GM18526 (cell line): ENCODE measurements around the gene THRA.

Experiments
- POLR2A ChIP-seq: IDR thresholded peaks from 3 replicates; pipeline ENCODE4 v1.6.1; 2011; ENCODE audit not compliant: insufficient read length; ENCODE audit errors: extremely low read depth

Gene THRA

DNA sequence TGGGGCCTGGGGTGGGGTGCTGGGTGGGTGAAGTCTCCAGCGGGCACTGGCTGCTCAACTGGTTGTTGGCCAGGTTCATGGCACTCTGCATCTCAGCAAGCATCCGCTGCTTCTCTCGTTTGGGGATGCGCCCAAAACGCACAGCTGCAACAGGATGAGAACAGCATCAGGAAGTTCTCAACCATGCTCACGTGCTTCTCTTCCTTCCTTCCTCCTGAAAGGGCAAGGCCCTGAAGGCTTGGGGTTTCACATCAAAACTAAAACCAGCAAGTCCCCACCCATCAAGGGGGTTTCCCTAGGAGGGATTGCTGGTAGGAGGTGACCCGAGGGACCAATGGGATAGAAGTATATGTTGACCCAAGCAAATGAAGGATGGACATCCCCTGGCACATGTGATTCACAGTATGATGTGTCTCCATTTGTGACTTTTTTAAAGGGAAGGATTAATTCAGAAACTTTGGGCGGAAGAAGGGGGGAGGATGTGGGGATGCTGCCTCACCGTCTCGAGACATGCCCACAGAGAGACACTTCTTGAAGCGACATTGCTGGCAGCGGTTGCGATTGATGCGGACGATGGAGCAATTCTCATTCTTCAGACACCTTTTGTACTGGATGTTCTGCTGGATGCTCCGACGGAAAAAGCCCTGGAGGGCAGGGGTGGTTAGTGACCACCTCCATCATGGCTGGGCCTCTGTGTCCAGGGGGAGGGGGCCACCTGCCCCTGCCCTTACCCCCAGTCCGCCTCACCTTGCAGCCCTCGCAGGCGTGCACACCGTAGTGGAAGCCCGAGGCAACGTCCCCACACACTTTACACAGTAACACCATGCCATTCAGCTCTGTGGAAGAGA is 33.4 kb downstream of the THRA start:
- TF ChIP-seq POLR2A: peak; percentile 30

DNA sequence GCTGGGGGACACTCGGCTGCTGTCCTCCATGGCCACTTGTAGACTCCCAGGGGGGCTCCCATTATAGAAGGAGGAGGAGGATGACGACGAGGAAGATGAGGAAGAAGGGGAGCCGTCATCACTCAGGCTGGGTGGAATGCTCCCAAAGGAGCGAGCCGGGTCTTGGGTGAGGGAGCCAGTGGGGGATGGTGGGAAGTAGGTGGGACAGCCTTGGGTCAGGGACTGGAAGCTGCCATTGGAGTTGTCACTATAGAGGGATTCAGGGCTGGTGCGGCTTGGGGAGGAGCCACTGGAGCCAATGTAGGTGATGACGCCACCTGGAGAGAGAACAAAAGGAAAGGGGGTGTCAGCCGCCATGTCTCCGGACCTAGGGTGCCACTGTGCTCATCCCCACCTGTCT is 34.3 kb downstream of the THRA start:
- TF ChIP-seq POLR2A: peak; percentile 12

DNA sequence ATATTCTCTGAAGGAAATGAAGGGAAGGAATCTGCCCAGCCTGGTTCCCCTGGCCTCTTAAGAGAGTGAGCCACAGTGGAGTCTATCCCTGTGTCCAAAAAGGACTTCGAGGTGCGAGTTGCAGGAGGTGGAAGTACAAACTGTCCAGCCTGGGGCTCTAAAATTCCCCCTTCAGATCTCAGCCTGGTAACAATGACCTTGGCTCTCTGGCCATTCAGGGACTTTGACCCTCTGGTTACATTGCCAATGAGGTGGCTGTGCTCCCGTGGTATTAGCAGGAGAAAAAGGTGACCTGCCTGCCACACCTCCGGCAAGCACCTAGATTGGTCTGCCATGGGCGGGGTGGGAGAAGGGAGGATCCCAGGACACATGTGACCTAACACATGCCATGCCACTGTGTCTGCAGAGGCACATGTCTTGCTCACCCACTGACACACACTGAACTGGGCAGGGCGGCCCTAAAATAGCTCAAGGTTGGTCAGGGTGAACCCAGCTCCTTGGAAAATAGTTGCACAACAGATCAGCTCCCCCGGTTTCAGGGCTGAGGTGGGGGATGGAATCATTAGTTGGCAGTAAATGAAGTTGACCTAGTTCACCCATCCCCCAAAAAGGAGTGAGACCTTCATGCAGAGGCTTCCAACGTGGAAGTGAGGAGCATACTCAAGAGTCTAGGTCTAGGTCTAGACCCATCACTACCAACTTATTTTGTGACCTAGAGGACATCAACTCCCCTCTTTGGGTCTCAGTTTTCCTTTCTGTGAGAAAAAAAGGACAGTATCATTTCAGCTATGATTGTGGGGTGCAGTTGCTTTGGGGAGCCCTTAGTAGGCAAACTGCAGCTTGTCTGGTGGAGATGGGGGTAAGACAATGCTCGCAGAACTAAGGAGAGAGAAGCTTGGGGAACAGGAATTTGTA is 35.4 kb downstream of the THRA start:
- no peak for TF ChIP-seq POLR2A

DNA sequence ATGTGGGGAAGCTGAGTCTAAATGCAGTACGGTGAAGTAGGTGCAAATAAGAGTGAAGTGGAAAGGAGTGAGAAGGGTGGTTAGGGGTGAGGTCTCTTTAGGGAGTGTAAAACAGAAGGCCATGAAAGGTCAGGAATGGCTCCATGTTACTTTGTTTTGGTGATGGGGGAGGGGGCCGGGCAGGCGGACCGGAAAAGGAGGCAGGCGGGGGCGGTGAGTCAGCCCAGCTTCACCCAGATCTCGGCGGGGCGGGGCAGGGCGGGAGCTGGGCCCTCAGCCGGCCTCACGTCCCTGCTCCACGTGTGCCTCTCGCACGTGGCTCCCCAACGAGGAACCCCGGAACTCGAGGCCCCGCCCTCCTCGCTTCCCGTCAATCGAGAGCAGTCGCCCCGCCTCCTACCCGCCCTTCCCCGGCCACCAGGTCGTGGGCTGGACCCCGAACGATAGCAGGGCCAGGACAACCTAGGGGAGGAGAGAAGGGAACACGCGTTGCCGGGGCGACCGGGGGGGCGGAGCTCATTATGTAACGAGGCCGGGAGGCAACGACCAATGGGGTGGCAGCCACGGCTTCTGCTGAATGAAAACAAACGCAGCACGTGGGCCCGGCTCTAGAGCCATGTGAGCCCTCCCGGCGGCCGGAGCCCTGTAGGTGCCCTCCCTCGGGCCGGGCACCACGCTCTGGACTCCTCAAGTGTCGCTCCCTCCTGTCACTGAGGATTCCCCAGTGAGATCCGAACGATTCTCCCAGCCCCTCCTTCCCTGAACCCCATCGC is 36.3 kb downstream of the THRA start:
- peak; percentile 16 for TF ChIP-seq POLR2A

DNA sequence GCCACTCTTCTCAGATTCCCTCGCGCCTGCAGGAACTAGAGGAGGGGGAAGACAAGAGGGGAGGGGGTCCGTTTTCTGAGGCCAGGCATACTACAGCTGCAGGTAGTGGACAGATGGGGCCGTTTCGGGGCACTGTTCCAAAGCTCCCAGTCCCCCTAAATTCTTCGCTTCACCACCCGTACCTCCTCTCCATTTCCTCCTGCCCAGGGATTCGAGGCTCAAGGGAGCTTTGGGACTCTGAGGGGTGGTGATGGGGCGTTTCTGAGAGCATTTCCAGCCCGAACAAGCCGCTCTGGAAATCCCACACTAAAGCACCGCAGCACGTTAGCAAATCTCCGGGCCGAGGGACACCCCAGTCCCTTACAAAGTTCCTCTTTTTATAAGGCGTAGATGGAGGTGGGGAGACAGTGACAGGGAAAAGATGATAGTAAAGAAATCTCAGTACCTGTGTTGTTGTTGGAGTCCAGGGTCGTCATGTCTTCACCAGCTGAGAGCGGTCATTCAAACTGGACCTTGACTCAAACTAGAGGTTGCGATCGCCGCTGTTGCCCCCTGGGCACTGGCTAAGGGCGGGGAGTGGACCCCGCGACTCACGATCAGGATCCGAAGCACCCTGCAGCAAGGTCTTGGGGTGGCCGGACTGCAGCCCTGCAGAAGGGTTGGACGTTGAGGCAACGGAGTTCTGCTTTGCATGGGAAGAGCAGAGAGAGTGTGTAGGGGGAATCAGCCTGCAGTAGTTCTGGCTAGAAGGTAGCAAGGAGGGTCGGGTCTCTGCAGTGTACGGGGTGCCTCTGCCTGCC is 37.1 kb downstream of the THRA start:
- TF ChIP-seq POLR2A: no peak

DNA sequence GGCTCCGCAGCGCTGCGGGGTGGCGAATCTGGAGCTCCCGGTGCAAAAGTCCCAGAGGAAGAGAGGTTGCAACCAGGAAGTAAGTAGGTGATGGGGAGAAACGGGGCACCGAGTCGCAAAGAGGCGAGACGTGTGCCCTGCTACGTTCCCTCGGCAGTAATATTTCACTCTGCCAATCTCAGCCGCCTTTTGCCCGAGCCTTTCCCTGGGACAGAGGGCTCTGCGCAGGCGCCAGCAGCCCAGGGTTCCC is 37.6 kb downstream of the THRA start, which contains the start of gene NR1D1:
Gene NR1D1 (minus strand): TSS at position 171 of the 250 bp plus-strand sequence. CDS start 495 bp downstream, outside the sequence.
- peak; percentile 61 for TF ChIP-seq POLR2A

DNA sequence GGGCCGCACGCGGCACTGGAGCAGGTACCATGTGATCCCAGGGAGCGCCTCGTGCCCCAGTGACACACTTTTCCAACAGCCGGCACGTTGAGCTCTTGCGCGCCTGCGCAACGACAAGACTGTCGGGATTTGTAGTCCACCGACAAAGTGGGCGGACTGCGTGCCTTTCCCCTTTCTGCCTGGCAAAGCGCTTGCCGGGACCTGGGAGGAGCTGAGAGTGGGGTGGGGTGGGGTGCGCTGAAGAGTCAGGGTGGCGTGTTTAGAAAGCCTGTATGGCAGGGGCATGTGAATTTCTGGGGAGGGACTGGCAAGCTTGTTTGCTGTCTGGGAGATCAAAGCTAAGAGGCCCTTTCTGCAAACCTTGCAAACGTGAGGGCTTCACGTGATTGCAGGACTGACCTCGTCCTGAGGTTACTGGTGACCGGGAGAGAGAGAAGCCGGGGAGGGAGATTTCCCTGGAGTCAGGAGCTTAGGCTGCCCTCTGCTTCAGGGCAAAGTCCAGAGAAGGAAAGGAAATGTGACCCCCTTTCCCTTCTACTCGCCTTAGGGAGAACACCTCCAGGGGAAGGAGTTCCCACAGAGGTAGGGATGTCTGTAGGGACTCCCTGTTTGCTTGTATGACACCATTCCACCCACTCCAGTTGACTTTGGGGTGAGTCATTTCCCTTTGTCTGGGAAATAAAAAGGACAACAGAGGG is 38.1 kb downstream of the THRA start:
- TF ChIP-seq POLR2A: no peak

DNA sequence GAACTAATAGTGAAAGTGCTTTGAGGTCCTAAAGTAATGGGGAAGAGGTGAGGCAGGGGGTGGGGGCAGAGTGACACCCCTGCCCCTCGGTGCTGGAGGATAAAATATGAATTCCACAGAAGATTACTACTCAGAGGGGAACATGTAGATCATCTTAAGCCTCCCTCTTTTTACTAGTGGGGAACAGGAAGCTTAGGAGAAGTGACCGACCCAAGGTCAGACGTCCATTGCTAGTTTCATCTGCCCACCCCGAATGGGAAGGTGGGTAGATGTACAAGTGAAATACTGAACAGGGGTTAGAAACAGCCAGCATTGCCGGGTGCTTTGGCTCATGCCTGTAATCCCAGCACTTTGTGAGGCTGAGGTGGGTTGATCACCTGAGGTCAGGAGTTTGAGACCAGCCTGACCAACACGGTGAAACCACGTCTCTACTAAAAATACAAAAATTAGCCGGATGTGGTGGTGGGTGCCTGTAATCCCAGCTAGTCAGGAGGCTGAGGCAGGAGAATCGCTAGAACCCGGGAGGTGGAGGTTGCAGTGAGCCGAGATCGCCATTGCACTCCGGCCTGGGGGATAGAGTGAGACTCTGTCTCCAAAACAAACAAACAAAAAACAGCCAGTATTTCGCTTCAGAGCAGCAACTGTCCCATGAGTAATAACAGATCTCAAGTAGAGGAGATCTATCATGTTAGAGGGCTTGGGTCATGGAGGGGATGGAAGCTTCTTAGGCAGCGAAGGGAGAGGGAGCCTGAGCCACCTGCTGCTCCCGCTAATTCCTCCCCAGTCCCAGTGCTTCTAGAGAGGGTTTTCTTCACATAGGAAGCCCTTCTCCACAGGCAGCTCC is 38.8 kb downstream of the THRA start:
- TF ChIP-seq POLR2A: no peak

DNA sequence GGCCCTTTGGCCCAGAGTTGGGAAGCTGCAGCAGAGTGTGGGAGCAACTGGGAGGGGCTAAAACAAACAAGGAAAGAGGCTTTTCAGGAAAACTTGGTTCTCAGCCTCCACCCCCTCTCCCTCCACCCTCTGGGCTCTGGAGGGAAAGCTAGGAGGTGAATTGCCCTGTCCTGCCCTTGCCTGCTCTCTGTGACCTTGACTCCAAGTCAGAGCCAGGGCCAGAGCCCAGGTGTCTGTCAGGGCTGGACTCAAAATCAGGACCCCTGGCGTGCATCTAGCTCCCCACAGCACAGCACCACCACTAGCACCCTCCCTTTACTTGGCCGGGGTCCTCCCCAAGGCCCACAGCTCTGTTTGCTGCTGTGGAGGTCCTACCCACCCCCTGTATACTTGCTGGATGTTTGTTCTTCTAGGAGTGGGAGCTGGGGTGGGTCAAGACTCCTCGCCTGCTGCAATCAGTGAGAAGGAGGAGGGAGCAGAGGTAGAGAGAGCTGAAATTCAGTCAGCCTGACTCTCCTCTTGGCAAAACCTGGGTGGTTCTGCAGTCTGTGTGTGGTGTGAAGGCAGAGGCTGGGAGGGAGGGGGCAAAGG is 40.4 kb downstream of the THRA start:
- no peak for TF ChIP-seq POLR2A

DNA sequence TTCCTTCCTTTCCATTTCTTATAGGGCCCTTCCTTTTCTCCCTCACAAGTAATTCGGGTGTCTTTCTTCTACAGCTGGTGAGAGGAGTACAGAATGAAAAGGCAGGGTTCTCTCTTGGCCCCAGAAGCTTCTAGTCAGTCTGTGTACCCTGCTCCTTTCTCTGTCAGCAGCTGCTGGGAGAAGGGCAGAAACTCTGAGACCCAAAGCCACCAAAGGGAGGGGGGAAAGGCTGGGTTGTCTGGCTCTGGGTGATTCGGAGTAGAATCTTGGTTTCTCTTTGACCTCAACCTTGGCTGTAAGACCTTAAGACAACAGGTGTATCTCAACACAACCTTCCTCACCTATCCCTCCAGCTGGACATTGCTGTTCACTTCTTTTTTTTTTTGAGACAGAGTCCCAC is 40.9 kb downstream of the THRA start:
- no peak for TF ChIP-seq POLR2A

DNA sequence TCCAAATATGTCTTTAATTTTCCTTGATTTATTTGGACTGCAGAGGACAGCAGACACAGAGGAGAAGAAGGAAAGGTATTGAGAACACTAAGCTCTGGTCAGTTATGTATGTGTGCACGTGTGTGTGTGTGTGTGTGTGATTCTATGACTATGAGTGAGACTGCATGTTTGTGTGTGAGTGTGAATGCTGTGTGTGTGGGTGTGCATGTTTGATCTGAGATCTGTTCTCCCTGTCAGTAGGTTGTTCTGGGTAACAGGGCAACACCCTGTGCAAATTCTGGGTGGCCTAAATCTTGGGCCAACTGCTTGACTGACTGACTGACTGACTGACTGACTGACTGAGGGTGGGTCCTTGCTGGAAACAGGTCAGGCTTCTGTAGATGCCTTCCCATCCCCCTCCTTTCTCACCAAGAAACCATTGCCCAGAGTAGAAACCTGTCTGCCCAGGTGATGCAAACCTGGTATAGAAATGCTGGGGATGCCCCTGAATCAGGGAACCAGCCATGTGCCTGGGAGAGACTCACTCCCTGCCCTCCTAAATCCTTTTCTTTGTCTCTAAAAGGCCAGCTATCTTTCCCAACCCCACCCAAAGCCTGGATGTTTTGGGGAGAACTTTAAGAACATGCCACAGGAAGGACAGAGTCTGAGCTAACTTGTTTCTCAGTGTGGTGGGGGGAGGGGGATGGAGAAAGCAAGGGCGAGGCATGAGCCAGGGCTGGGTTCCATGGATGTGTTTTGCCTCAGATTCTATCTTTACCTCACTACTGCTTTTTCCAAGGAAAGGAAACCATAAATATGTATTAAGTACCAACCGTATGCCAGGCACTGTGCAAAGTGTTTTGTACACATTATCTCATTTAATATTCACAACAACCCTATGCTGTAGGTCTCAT is 42.1 kb downstream of the THRA start:
- no peak for TF ChIP-seq POLR2A

DNA sequence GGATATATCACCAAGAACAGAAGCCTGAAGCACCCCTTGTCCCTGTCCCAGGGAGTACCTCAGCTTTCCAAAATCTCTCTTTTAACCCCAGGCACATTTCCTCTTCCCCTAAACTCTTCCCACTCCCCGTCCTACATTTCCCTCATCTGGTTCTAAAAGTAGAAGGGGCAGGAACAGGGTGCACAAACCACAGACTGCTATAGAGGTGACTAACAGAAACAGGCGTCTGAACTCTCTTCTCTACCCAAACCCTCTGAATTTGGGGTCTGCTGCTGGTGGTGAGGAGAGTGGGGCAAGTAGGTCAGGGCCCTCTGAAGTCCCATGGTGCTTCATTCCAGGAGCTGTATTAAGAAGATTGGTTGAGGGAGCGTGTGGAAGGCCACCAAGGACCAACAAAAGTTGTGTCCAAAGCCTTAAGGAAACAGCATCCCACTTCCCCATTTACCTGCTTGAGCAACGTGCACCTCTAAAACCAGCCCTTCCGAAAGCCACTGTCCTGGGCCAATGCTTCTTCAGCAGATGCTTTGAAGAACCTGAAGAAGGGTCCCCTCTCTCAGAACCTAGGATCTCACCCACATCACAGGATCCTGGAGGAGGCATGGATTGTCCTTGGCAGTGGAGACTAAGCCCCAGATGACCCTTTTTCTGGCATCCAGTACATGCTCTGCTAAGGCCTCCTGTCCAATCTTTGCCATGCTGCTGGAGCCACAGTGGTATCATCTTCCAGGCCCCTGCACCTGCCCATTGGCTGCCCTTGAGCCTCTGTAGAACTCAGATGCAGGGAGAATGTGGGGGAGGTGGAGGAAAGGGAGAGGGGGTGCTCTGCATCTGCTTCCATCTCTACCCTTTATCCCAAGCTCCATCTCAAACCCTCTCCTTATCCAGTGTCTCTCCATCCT is 43.3 kb downstream of the THRA start:
- TF ChIP-seq POLR2A: no peak
